GM12878 (cell line): ENCODE results near the gene DPM2. TPM values are rescaled to one million over a fixed set of nuclear protein-coding genes. Genes with fewer than 3 reads are reported as not detected.

Source experiments
- ATAC-seq: fragments of 200-7000 bp; cut with Tn5 transposase; 3 replicates; pipeline ENCODE4 v1.9.1; 2020; ENCODE audit warnings: mild to moderate bottlenecking, moderate library complexity
- Bru-seq: library from RNA; stranded (reverse); fragments of 400-500 nt; gene quantifications from one replicate; lab custom pipeline; 2021; lab: Mats Ljungman, UMichigan
- BruChase-seq, 2 experiments: library from RNA; stranded (reverse); fragments of 400-500 nt; gene quantifications; one replicate each; lab custom pipeline; 2021; lab: Mats Ljungman, UMichigan
- BruUV-seq: library from RNA; stranded (reverse); fragments of 400-500 nt; replicated peaks from 2 replicates; lab custom pipeline; 2021; lab: Mats Ljungman, UMichigan
- CTCF ChIA-PET: fragments of 300-600 bp; sonication (Branson Sonifier 250); formaldehyde crosslinking; extraction: SDS; loops from one replicate; lab custom pipeline; 2021; ENCODE audit warnings: inconsistent platforms; lab: Yijun Ruan, JAX
- POLR2A ChIA-PET: fragments of 350-600 bp; formaldehyde crosslinking; extraction: SDS; loops from one replicate; lab custom pipeline; 2021; ENCODE audit warnings: inconsistent platforms; lab: Charles Lee
- RAD21 ChIA-PET: fragments of 300-600 bp; sonication (Branson Sonifier 250); formaldehyde crosslinking; loops from one replicate; lab custom pipeline; 2023; ENCODE audit warnings: antibody characterized with exemption; ENCODE audit not compliant: unreplicated experiment; lab: Charles Lee
- SMC1A ChIA-PET: fragments of 300-600 bp; sonication (Branson Sonifier 250); formaldehyde crosslinking; loops from one replicate; lab custom pipeline; 2023; ENCODE audit not compliant: unreplicated experiment, uncharacterized antibody; lab: Charles Lee
- DNase-seq: peaks from one replicate; pipeline ENCODE4 v3.0.0-alpha.2; 2011; ENCODE audit warnings: low read depth, low spot score
- FAIRE-seq: peaks from 3 replicates; lab custom pipeline; 2011; peaks lifted over from hg19 to GRCh38; lab: Jason Lieb, UNC
- H2AFZ ChIP-seq: 2 replicates; pipeline ENCODE4 v1.6.0; 2011; ENCODE audit warnings: low read depth, low read length, control low read depth; ENCODE audit not compliant: control insufficient read depth
- H3K27ac ChIP-seq: 2 replicates; pipeline ENCODE4 v1.5.1; 2011; ENCODE audit warnings: control low read depth; ENCODE audit not compliant: control insufficient read depth, insufficient read depth
- H3K27me3 ChIP-seq, 2 experiments: replicated peaks in 1 of 2; 2 replicates each; pipeline versions ENCODE4 v1.6.0 to v1.6.1; 2011; ENCODE audit warnings: low read length in 1 of 2; ENCODE audit not compliant: control insufficient read depth in 2 of 2, insufficient read depth in 2 of 2
- H3K36me3 ChIP-seq, 2 experiments: 2 replicates each; pipeline ENCODE4 v1.5.1; 2011; ENCODE audit warnings: low read length in 1 of 2; ENCODE audit not compliant: control insufficient read depth in 2 of 2, insufficient read depth in 2 of 2
- H3K4me1 ChIP-seq: 2 replicates; pipeline ENCODE4 v1.6.1; 2011; ENCODE audit warnings: mild to moderate bottlenecking, low read length, moderate library complexity, mixed read lengths; ENCODE audit not compliant: control insufficient read depth, insufficient read depth
- H3K4me2 ChIP-seq: 2 replicates; pipeline ENCODE4 v1.6.0; 2011; ENCODE audit warnings: control low read depth; ENCODE audit not compliant: control insufficient read depth, insufficient read depth
- H3K4me3 ChIP-seq: fragments of 200-600 bp; sonication (generic); 2 replicates; pipeline ENCODE4 v1.5.1; 2016
- H3K79me2 ChIP-seq: 2 replicates; pipeline ENCODE4 v1.6.0; 2011; ENCODE audit warnings: low read length; ENCODE audit not compliant: control insufficient read depth, insufficient read depth
- H3K9ac ChIP-seq: 2 replicates; pipeline ENCODE4 v1.8.0; 2011; ENCODE audit warnings: low read length, control low read depth, mixed read lengths; ENCODE audit not compliant: control insufficient read depth, insufficient read depth
- H3K9me3 ChIP-seq: replicated peaks from 3 replicates; pipeline ENCODE4 v1.5.1; 2011; ENCODE audit warnings: mild to moderate bottlenecking, low read length; ENCODE audit not compliant: control insufficient read depth, insufficient read depth
- H4K20me1 ChIP-seq: 2 replicates; pipeline ENCODE4 v1.6.0; 2011; ENCODE audit not compliant: control insufficient read depth, insufficient read depth
- BHLHE40 ChIP-seq, 2 experiments: fragments of 450-650 bp in 1 of 2; IDR thresholded peaks; 2 replicates each; pipeline ENCODE4 v1.6.1; 2011 to 2017; ENCODE audit warnings: low read depth in 2 of 2, borderline replicate concordance in 1 of 2, improper control_type of control experiment in 1 of 2, low read length in 1 of 2, mild to moderate bottlenecking in 1 of 2
- CHD1 ChIP-seq: IDR thresholded peaks from 2 replicates; pipeline ENCODE4 v1.6.1; 2012; ENCODE audit warnings: low read depth, low read length, improper control_type of control experiment
- CREM ChIP-seq: IDR thresholded peaks from 2 replicates; pipeline ENCODE4 v1.6.1; 2014; ENCODE audit warnings: antibody characterized with exemption, low read depth
- ELK1 ChIP-seq: IDR thresholded peaks from 2 replicates; pipeline ENCODE4 v1.6.1; 2012; ENCODE audit warnings: low read depth, low read length, improper control_type of control experiment
- IKZF1 ChIP-seq: fragments of 450-650 bp; conservative IDR thresholded peaks from 2 replicates; pipeline ENCODE4 v1.6.1; 2017; ENCODE audit warnings: antibody characterized with exemption, mild to moderate bottlenecking
- IKZF2 ChIP-seq, 2 experiments: fragments of 450-650 bp; IDR thresholded peaks; 2 replicates each; pipeline ENCODE4 v1.6.1; 2017; ENCODE audit warnings: mild to moderate bottlenecking in 2 of 2, moderate library complexity in 2 of 2
- IRF4 ChIP-seq: IDR thresholded peaks from 2 replicates; pipeline ENCODE4 v1.6.1; 2011; ENCODE audit warnings: low read depth, low read length
- MXI1 ChIP-seq: fragments of 150-350 bp; IDR thresholded peaks from 2 replicates; pipeline ENCODE4 v1.6.1; 2011; ENCODE audit warnings: low read depth, mild to moderate bottlenecking, inconsistent platforms, low read length, improper control_type of control experiment
- POLR2AphosphoS5 ChIP-seq: IDR thresholded peaks from 2 replicates; pipeline ENCODE4 v1.6.1; 2011; ENCODE audit warnings: mild to moderate bottlenecking, low read length, inconsistent platforms
- SIN3A ChIP-seq: IDR thresholded peaks from 2 replicates; pipeline ENCODE4 v1.6.1; 2012; ENCODE audit warnings: low read depth, low read length, improper control_type of control experiment
- STAT1 ChIP-seq: fragments of 450-650 bp; conservative IDR thresholded peaks from 2 replicates; pipeline ENCODE4 v1.6.1; 2014; ENCODE audit warnings: antibody characterized with exemption, mild to moderate bottlenecking
- ZBTB11 ChIP-seq: fragments of 450-650 bp; formaldehyde crosslinking; IDR thresholded peaks from 2 replicates; pipeline ENCODE4 v1.5.0; 2022; ENCODE audit warnings: mild to moderate bottlenecking, missing genetic modification characterization
- WGBS: methylation state at CpG from one replicate; pipeline ENCODE4 v1.1.6; 2016; ENCODE audit warnings: low lambda C conversion rate; ENCODE audit not compliant: insufficient replicate concordance, insufficient coverage; ENCODE audit errors: missing lambda C conversion rate; 5-methylcytosine and 5-hydroxymethylcytosine counted together
- in situ Hi-C: fragments of 300-500 bp; cut with MboI; formaldehyde crosslinking; loops from 9 replicates; pipeline ENCODE4 v1.14.3; 2018; ENCODE audit warnings: mixed read lengths
- intact Hi-C: fragments of 100-400 bp; cut with micrococcal nuclease; formaldehyde crosslinking; loops from one replicate; pipeline ENCODE4 v1.14.2; 2022; ENCODE audit not compliant: unreplicated experiment
- long read RNA-seq, 2 experiments: library from polyadenylated mRNA; unstranded; transcript quantifications; one replicate each; pipeline ENCODE4 v2.0.0, GENCODE V29; 2019 to 2020
- polyA minus RNA-seq, 3 experiments: library from RNA; depleted of rRNA, polyadenylated mRNA; stranded (reverse); fragments of >200 nt; gene quantifications; 2 replicates each; pipeline ENCODE4 v1.2.3, GENCODE V29; 2011
- polyA plus RNA-seq, 11 experiments: library from polyadenylated mRNA; depleted of rRNA in 4 of 11; unstranded in 6 of 11; stranded (reverse) in 5 of 11; fragments of >200 nt; fragmentation: Nextera tagmentation in 4 of 11; fragmentation: Illumina TruSeq in 1 of 11; extraction: Ambion mirVana in 4 of 11; extraction: Trizol in 1 of 11; gene quantifications; 1 replicate in 1 of 11; 2 replicates in 10 of 11; pipeline versions ENCODE4 v1.2.1 to v1.2.3, GENCODE V29; 2011 to 2016; ENCODE audit warnings: inconsistent platforms in 2 of 11, missing spikeins in 2 of 11, low read depth in 1 of 11
- total RNA-seq, 4 experiments: library from RNA; depleted of rRNA in 3 of 4; stranded (reverse); fragments of >200 nt in 3 of 4; fragmentation: Illumina TruSeq in 1 of 4; extraction: Trizol in 1 of 4; gene quantifications; 2 replicates each; pipeline versions ENCODE4 v1.2.1 to v1.2.3, GENCODE V29; 2013 to 2021

DPM2 gene
- total RNA-seq (2013; cell fraction: nucleolus; rRNA removed), result 35.0 and 35.4 TPM in 2 replicates
- total RNA-seq (2014; rRNA removed), result 36.3 and 40.3 TPM in 2 replicates
- total RNA-seq (2014; rRNA removed; fragmentation: Illumina TruSeq; extraction: Trizol), result 30.6 and 31.7 TPM in 2 replicates
- total RNA-seq (2021), result 40.7 and 44.0 TPM in 2 replicates
- polyA plus RNA-seq (2011; ENCODE audit: low read depth), result 17.4 TPM
- 25.8 and 49.2 TPM in 2 replicates for polyA plus RNA-seq (2011; rRNA removed)
- 73.3 and 82.9 TPM in 2 replicates for polyA plus RNA-seq (2011; cell fraction: cytosol; rRNA removed)
- 54.9 and 64.6 TPM in 2 replicates for polyA plus RNA-seq (2011; cell fraction: nucleus; rRNA removed)
- polyA plus RNA-seq (2012), result 30.5 and 35.8 TPM in 2 replicates
- polyA plus RNA-seq (2014; fragmentation: Illumina TruSeq; extraction: Trizol), result 24.3 and 45.4 TPM in 2 replicates
- polyA plus RNA-seq (2014; fragmentation: Nextera tagmentation; extraction: Ambion mirVana), result 10 to 100 TPM; 22.7 to 24.2 TPM
- polyA plus RNA-seq (2014; rRNA removed), result 54.3 and 56.5 TPM in 2 replicates
- 10 to 100 TPM; 76.7 to 77.9 TPM for polyA plus RNA-seq (2016; fragmentation: Nextera tagmentation; extraction: Ambion mirVana)
- 39.4 and 64.4 TPM in 2 replicates for polyA minus RNA-seq (2011; rRNA and poly(A)+ RNA removed)
- 27.0 and 30.2 TPM in 2 replicates for polyA minus RNA-seq (2011; cell fraction: cytosol; rRNA and poly(A)+ RNA removed)
- 38.0 and 63.1 TPM in 2 replicates for polyA minus RNA-seq (2011; cell fraction: nucleus; rRNA and poly(A)+ RNA removed)
- percentile 79 among the genes with signal in this experiment for Bru-seq, nascent RNA
- BruChase-seq, experiment 1, labeled RNA remaining after a 6-hour chase, result percentile 75 among the genes with signal in this experiment
- BruChase-seq, experiment 2, labeled RNA remaining after a 2-hour chase, result percentile 74 among the genes with signal in this experiment
- long read RNA-seq, experiment 1, transcript DPM2-203 (3 exons, 928 nt), result minor isoform, 21 of 75 reads
- long read RNA-seq, experiment 1, transcript DPM2-201 (4 exons, 1,542 nt), result major isoform, 44 of 75 reads
- long read RNA-seq, experiment 1, partial matches to known transcripts, result 4 of 75 reads
- long read RNA-seq, experiment 1, other reads (novel, unspliced or antisense), result 5 of 75 reads
- long read RNA-seq, experiment 2, transcript DPM2-201 (4 exons, 1,542 nt), result major isoform, 31 of 50 reads
- long read RNA-seq, experiment 2, transcript DPM2-203 (3 exons, 928 nt), result minor isoform, 10 of 50 reads
- long read RNA-seq, experiment 2, partial matches to known transcripts, result 2 of 50 reads
- long read RNA-seq, experiment 2, other reads (novel, unspliced or antisense), result 3 of 50 reads

GRCh38 chr9:127937388-127938297 lies at the start of gene DPM2:
DPM2 (minus strand) TSS chr9:127937854; CDS start chr9:127937820, 34 bp downstream.
- ChIA-PET CTCF (interaction anchor here (1.1 to 1.4 kb wide), 3 partner anchors 17 to 203 kb away, joined by 3 to 5 read pairs (median 4); partner anchors contain the start of gene TOR2A), RAD21 (interaction anchor here (1.7 kb wide), 1 partner anchor 203 kb away, joined by 4 read pairs; the partner anchor contains the start of gene TOR2A), POLR2A (interaction anchor here (1.1 to 1.4 kb wide), 2 partner anchors 97 to 178 kb away, joined by 3 to 4 read pairs; no protein-coding TSS in a partner anchor), SMC1A (no interaction called here)
- FAIRE-seq, result peak; percentile 90
- Histone ChIP-seq H3K4me1 (peaks cover 5% of the 10 kb centered on the region; the same call in 1 of the 2 replicates), H4K20me1 (no peaks in the 10 kb centered on the region), H3K9ac (peak within 1 kb of the TSS; percentile 92), H2AFZ (peak within 1 kb of the TSS; percentile 94), H3K9me3 (no peaks in the 10 kb centered on the region), H3K4me3 (peak within 1 kb of the TSS; percentile 95), H3K79me2 (peaks cover 22% of the 10 kb centered on the region), H3K27me3 (no peaks in the 10 kb centered on the region), H3K27ac (peak within 1 kb of the TSS; percentile 88), H3K36me3 (peaks cover 0 to 5% of the 10 kb centered on the region in 2 experiments; a peak in 2 of 4 replicates), H3K4me2 (peak within 1 kb of the TSS; percentile 95)
- intact Hi-C loops (no loop called here), in situ Hi-C loops (no loop called here)
- peak; percentile 62 for DNase-seq
- BruUV-seq, result TSS peak; percentile 85
- peak; percentile 97 for ATAC-seq
- 2% methylated on average over 60 of the region's 60 CpGs for WGBS
- peak; percentile 43 to 65 for TF ChIP-seq BHLHE40 (IDR thresholded peaks at IDR 0.05; ENCODE audit: borderline replicate concordance in 1 of 2, low read depth in 2 of 2, low read length in 1 of 2)
- TF ChIP-seq IRF4, result 0 out of 2 replicates have a peak, but pooled peaks have one; percentile 10
- TF ChIP-seq CREM, result peak; percentile 88
- TF ChIP-seq STAT1, result no peak
- TF ChIP-seq ELK1, result peak; percentile 81
- no peak for TF ChIP-seq CHD1
- TF ChIP-seq SIN3A, result peak; percentile 72
- TF ChIP-seq IKZF1, result peak; percentile 83
- 0 out of 2 replicates have a peak, but pooled peaks have one; percentile 20 for TF ChIP-seq ZBTB11 (CRISPR knock-in tag)
- 0 out of 4 replicates have a peak, but pooled peaks of 1 of the 2 experiments have one; percentile 46 for TF ChIP-seq IKZF2 (IDR thresholded peaks at IDR 0.05)
- peak; percentile 77 for TF ChIP-seq POLR2AphosphoS5
- TF ChIP-seq MXI1, result peak; percentile 74
